ENCODE data around the gene PIK3AP1. TPM values are rescaled to one million over a fixed set of nuclear protein-coding genes. Genes with fewer than 3 reads are reported as not detected.

Gene PIK3AP1
- total RNA-seq, 4 donors from 2014 or later: 1.7 to 10.6 (median 8.4) TPM

GRCh38 chr10:96614515-96614914, 105.8 kb downstream of the PIK3AP1 start:
- H3K4me1 ChIP-seq: no peaks in the 10 kb centered on the region
- no peaks in the 10 kb centered on the region for H3K27me3 ChIP-seq
- H3K9me3 ChIP-seq: no peaks in the 10 kb centered on the region
- TF ChIP-seq POLR2A (IDR thresholded peaks at IDR 0.05) (no peak), CTCF (IDR thresholded peaks at IDR 0.05) (no peak)
- H3K36me3 ChIP-seq: no peaks in the 10 kb centered on the region
- intact Hi-C loops (cut with DNase I; ENCODE audit: low total_unique reads): no loop called here
- H3K27ac ChIP-seq: no peak overlapping the region
- no peak overlapping the region for H3K4me3 ChIP-seq
- no peak for DNase-seq

GRCh38 chr10:96613576-96613975, 106.7 kb downstream of the PIK3AP1 start:
- no peak overlapping the region for H3K4me3 ChIP-seq
- TF ChIP-seq POLR2A (IDR thresholded peaks at IDR 0.05) (no peak), CTCF (IDR thresholded peaks at IDR 0.05) (no peak)
- no peaks in the 10 kb centered on the region for H3K27me3 ChIP-seq
- no peaks in the 10 kb centered on the region for H3K9me3 ChIP-seq
- intact Hi-C loops (cut with DNase I; ENCODE audit: low total_unique reads): no loop called here
- no peaks in the 10 kb centered on the region for H3K4me1 ChIP-seq
- no peak for DNase-seq
- H3K36me3 ChIP-seq: no peaks in the 10 kb centered on the region
- no peak overlapping the region for H3K27ac ChIP-seq

- DNase-seq: no peak
- no peaks in the 10 kb centered on the region for H3K9me3 ChIP-seq
- no peaks in the 10 kb centered on the region for H3K36me3 ChIP-seq
- intact Hi-C loops (cut with DNase I; ENCODE audit: low total_unique reads): no loop called here
- no peak overlapping the region for H3K27ac ChIP-seq
- no peak overlapping the region for H3K4me3 ChIP-seq
- no peaks in the 10 kb centered on the region for H3K4me1 ChIP-seq
- no peaks in the 10 kb centered on the region for H3K27me3 ChIP-seq
- TF ChIP-seq CTCF (IDR thresholded peaks at IDR 0.05) (no peak), POLR2A (IDR thresholded peaks at IDR 0.05) (no peak)
Measured at GRCh38 chr10:96612055-96612830, 108.1 kb downstream of the PIK3AP1 start.

- Histone ChIP-seq H3K4me1 (no peaks in the 10 kb centered on the region), H3K36me3 (no peaks in the 10 kb centered on the region), H3K27me3 (no peaks in the 10 kb centered on the region), H3K27ac (no peak overlapping the region), H3K9me3 (no peaks in the 10 kb centered on the region), H3K4me3 (no peak overlapping the region)
- intact Hi-C loops (cut with DNase I; ENCODE audit: low total_unique reads): no loop called here
- DNase-seq: no peak
- no peak for TF ChIP-seq POLR2A (IDR thresholded peaks at IDR 0.05)
- TF ChIP-seq CTCF (IDR thresholded peaks at IDR 0.05): no peak
Measured at GRCh38 chr10:96610817-96611216, 109.5 kb downstream of the PIK3AP1 start.

GRCh38 chr10:96609510-96609909, 110.8 kb downstream of the PIK3AP1 start:
- intact Hi-C loops (cut with DNase I; ENCODE audit: low total_unique reads): no loop called here
- no peak for DNase-seq
- TF ChIP-seq CTCF (IDR thresholded peaks at IDR 0.05) (no peak), POLR2A (IDR thresholded peaks at IDR 0.05) (no peak)
- no peak overlapping the region for H3K27ac ChIP-seq
- H3K27me3 ChIP-seq: no peaks in the 10 kb centered on the region
- H3K36me3 ChIP-seq: no peaks in the 10 kb centered on the region
- H3K9me3 ChIP-seq: no peaks in the 10 kb centered on the region
- H3K4me3 ChIP-seq: no peak overlapping the region
- H3K4me1 ChIP-seq: no peaks in the 10 kb centered on the region

Data from uterus (tissue), 4 donors.